Measurements from ENCODE around the gene SNX3.

DNA sequence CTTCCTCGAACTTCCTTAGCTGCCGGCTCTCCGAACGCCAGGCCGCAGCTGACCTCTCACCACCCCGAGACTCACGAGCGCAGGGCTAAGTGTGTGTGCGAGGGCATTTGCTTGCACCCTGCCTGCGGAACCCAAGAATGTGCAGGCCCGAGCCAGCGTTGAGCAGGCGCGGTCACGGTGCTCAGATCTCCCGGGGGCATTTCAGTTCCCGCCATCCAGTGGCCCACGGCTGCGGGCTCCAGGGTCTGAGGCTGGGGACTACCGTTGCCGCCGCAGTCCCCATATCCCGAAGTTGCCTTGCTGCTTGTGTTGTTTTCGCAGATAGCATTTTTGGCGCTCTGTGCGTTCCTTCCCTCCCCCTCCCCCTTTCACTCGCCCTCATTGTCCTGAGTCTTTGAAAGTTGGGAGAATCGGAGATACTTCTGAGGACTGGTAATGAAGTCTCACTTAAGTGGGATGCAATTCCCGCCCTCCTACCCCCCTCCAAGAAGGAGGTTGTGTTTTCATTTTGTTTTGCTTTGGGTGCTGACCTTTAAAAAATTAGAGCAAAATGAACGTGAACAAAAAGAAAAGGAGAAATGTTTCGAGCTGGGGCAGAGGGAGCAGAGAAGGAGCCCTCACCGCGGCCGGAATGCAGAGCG, 93.3 kb downstream of the SNX3 start:
- TF ChIP-seq, protein P1, sequence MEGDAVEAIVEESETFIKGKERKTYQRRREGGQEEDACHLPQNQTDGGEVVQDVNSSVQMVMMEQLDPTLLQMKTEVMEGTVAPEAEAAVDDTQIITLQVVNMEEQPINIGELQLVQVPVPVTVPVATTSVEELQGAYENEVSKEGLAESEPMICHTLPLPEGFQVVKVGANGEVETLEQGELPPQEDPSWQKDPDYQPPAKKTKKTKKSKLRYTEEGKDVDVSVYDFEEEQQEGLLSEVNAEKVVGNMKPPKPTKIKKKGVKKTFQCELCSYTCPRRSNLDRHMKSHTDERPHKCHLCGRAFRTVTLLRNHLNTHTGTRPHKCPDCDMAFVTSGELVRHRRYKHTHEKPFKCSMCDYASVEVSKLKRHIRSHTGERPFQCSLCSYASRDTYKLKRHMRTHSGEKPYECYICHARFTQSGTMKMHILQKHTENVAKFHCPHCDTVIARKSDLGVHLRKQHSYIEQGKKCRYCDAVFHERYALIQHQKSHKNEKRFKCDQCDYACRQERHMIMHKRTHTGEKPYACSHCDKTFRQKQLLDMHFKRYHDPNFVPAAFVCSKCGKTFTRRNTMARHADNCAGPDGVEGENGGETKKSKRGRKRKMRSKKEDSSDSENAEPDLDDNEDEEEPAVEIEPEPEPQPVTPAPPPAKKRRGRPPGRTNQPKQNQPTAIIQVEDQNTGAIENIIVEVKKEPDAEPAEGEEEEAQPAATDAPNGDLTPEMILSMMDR (IDR thresholded peaks at IDR 0.05 in 4 of 5, conservative IDR thresholded peaks at IDR 0.05 in 1 of 5) = no peak
- no peak for TF ChIP-seq POLR2A (IDR thresholded peaks at IDR 0.05)

Data from gastrocnemius medialis (tissue), 4 donors.